Stomach (tissue), 9 donors: ENCODE data around the gene HACE1. TPM values are rescaled to one million over a fixed set of nuclear protein-coding genes. Genes with fewer than 3 reads are reported as not detected.

Source experiments
- DNase-seq, 2 donors: peaks; one replicate each; pipeline versions ENCODE4 v3.0.0 to v3.0.0-alpha.2; 2013 to 2019
- H3K27ac ChIP-seq, 5 donors: fragments of 200-600 bp in 4 of 5; sonication (generic) in 4 of 5; one replicate each; pipeline ENCODE4 v1.5.1; 2013 to 2019; ENCODE audit warnings: mild to moderate bottlenecking in 1 of 5, moderate library complexity in 1 of 5
- H3K27me3 ChIP-seq, 3 donors: fragments of 200-600 bp; sonication (generic); one replicate each; pipeline ENCODE4 v1.5.1; 2017 to 2019; ENCODE audit warnings: mixed run types in 1 of 3
- H3K36me3 ChIP-seq, 4 donors: fragments of 200-600 bp; sonication (generic); 1 replicate in 3 of 4; 2 replicates in 1 of 4; pipeline ENCODE4 v1.5.1; 2016 to 2019
- H3K4me1 ChIP-seq, 4 donors: fragments of 200-600 bp; sonication (generic); one replicate each; pipeline ENCODE4 v1.5.1; 2016 to 2019
- H3K4me3 ChIP-seq, 4 donors: fragments of 200-600 bp; sonication (generic) in 3 of 4; one replicate each; pipeline ENCODE4 v1.5.1; 2016 to 2019; ENCODE audit warnings: mild to moderate bottlenecking in 1 of 4
- H3K9me3 ChIP-seq, 4 donors: fragments of 200-600 bp; sonication (generic); one replicate each; pipeline ENCODE4 v1.5.1; 2016 to 2019
- CTCF ChIP-seq, 7 experiments: fragments of 450-650 bp in 4 of 7; fragments of 200-600 bp in 3 of 7; sonication (generic) in 3 of 7; IDR thresholded peaks; one replicate each; pipeline ENCODE4 v1.5.1; 2016 to 2019; ENCODE audit warnings: antibody characterized with exemption in 7 of 7, control low read depth in 2 of 7, mild to moderate bottlenecking in 1 of 7
- EP300 ChIP-seq: sonication (generic); formaldehyde crosslinking; IDR thresholded peaks from one replicate; pipeline ENCODE4 v1.6.1; 2017; ENCODE audit warnings: antibody characterized with exemption
- POLR2A ChIP-seq, 4 donors: fragments of 450-650 bp; IDR thresholded peaks; one replicate each; pipeline ENCODE4 v1.6.1; 2016; ENCODE audit warnings: antibody characterized with exemption in 4 of 4, control low read depth in 2 of 4, mild to moderate bottlenecking in 1 of 4, moderate library complexity in 1 of 4
- POLR2AphosphoS5 ChIP-seq, 3 donors: sonication (generic); formaldehyde crosslinking; IDR thresholded peaks; one replicate each; pipeline ENCODE4 v1.6.1; 2016; ENCODE audit warnings: antibody characterized with exemption in 3 of 3
- WGBS, 5 donors: extraction: QIAGEN DNeasy Blood & Tissue Kit in 3 of 5; methylation state at CpG; one replicate each; pipeline versions ENCODE4 v1.1.5 to v1.1.7; 2013 to 2018; 5-methylcytosine and 5-hydroxymethylcytosine counted together
- intact Hi-C: fragments of 100-400 bp; cut with DNase I; formaldehyde crosslinking; loops from one replicate; pipeline ENCODE4 v1.15.1; 2023; ENCODE audit warnings: low total_unique reads
- polyA plus RNA-seq, 3 donors: library from polyadenylated mRNA; stranded (reverse); fragments of 200-250 nt; gene quantifications; one replicate each; pipeline ENCODE4 v1.2.3, GENCODE V29; 2013
- total RNA-seq, 5 donors: library from RNA; depleted of rRNA; stranded (reverse); fragments of >200 nt; gene quantifications; one replicate each; pipeline versions ENCODE4 v1.1.0 to v1.2.3, GENCODE V29; 2014 to 2016
- donor health status: healthy with polysubstance abuse.
- donor health status: Bipolar disorder and iron deficiency.
- donor health status: healthy.

The HACE1 gene
- total and polyA plus RNA-seq, 8 donors, result 3.3 to 34.7 (median 9.3) TPM

DNA sequence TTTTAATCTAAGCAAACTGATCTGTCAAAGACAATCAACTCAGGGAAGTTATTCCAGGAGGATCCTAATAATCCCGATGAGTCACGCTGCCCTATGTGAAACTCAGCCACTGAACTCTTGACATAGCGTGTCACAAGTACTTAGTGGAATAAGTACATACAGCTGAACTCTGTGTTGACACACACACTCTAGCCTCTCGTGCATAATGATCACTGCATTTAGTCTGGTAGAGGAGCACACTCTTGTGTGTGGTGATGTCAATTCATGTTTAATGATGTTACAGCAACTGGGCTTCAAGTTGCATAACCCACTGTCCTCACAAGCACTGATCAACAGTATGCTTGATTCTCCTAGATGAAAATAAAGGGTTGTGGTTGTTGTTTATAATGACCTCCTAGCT, 148.3 kb downstream of the HACE1 start:
- WGBS, 5 donors, result 49 to 61% (median 59%) methylated on average over 4 of the region's 4 CpGs
- TF ChIP-seq POLR2AphosphoS5 (IDR thresholded peaks at IDR 0.05) (no peak), EP300 (no peak), POLR2A (IDR thresholded peaks at IDR 0.05) (no peak), CTCF (IDR thresholded peaks at IDR 0.05) (no peak)
- peak in 1 of 2 donors; percentile 23 for DNase-seq
- intact Hi-C loops, result no loop called here
- no peak overlapping the region for H3K4me3 ChIP-seq
- H3K9me3 ChIP-seq, result peaks cover 0 to 5% (median 0%) of the 10 kb centered on the region in 4 donors
- no peaks in the 10 kb centered on the region for H3K36me3 ChIP-seq
- H3K4me1 ChIP-seq, result no peaks in the 10 kb centered on the region
- no peaks in the 10 kb centered on the region for H3K27me3 ChIP-seq
- no peak overlapping the region for H3K27ac ChIP-seq

DNA sequence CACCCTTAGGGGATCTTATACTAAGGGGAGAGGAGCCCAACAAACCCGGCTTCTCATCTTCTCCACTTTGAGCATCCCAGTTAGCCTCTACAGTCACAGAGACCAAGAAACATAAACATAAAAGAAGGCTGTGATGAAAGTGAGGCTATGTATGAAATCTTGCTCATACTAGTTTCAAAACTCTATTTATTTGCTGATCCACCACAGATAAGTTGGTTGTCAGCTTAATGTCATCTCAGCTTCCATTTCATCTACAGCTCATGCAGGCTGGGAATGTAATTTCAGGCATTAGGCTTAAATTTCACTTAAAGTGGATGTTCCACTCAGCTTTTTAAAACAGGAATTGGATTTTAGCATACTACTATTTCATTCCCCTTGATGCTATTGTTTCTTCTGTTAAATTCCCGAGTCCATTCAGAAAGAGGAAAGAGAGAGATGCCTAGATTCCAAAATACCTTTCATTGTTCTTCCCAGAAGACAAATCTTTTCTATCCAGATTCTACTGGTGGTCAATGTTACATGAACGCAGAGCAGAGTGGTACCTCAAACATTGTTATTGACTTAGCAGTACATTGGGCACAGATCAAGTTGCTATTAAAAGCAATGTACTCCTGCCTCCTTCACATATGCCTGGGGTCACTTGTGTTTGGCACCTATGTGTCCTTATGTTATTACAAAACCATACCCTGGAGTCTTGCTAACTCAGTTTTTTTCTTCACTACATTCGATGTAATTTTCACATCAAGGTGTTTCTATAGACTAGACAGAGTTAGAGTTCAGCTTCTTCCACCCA, 149.0 kb downstream of the HACE1 start:
- Histone ChIP-seq H3K36me3 (no peaks in the 10 kb centered on the region), H3K27me3 (no peaks in the 10 kb centered on the region), H3K4me3 (no peak overlapping the region), H3K4me1 (no peaks in the 10 kb centered on the region), H3K27ac (no peak overlapping the region), H3K9me3 (peaks cover 0 to 5% (median 0%) of the 10 kb centered on the region in 4 donors)
- no peak for DNase-seq
- WGBS, 5 donors, result 75 to 80% (median 75%) methylated on average over 4 of the region's 4 CpGs
- intact Hi-C loops, result no loop called here
- TF ChIP-seq POLR2AphosphoS5 (IDR thresholded peaks at IDR 0.05) (no peak), CTCF (IDR thresholded peaks at IDR 0.05) (no peak)

GRCh38 chr6:104705916-104706442, 153.7 kb downstream of the HACE1 start:
- Histone ChIP-seq H3K36me3 (no peaks in the 10 kb centered on the region), H3K27me3 (no peaks in the 10 kb centered on the region), H3K27ac (peak overlapping the region in 2 of 5 donors; percentile 7 to 56), H3K9me3 (peaks cover 0 to 5% (median 0%) of the 10 kb centered on the region in 4 donors), H3K4me3 (no peak overlapping the region), H3K4me1 (peaks cover 0 to 6% (median 0%) of the 10 kb centered on the region in 4 donors)
- intact Hi-C loops, result no loop called here
- TF ChIP-seq POLR2A (IDR thresholded peaks at IDR 0.05) (no peak), EP300 (no peak), POLR2AphosphoS5 (IDR thresholded peaks at IDR 0.05) (no peak), CTCF (IDR thresholded peaks at IDR 0.05) (no peak)
- WGBS, 5 donors, result 68 to 76% (median 69%) methylated on average over 5 of the region's 5 CpGs
- no peak for DNase-seq

GRCh38 chr6:104705095-104705707, 154.5 kb downstream of the HACE1 start:
- TF ChIP-seq POLR2A (IDR thresholded peaks at IDR 0.05) (no peak), CTCF (IDR thresholded peaks at IDR 0.05) (no peak), EP300 (no peak), POLR2AphosphoS5 (IDR thresholded peaks at IDR 0.05) (peak in 2 of 3 donors; percentile 22 to 41)
- no peaks in the 10 kb centered on the region for H3K27me3 ChIP-seq
- H3K9me3 ChIP-seq, result peaks cover 0 to 5% (median 0%) of the 10 kb centered on the region in 4 donors
- 20 to 32% (median 25%) methylated on average over 8 of the region's 8 CpGs for WGBS, 5 donors
- peak in 1 of 2 donors; percentile 51 for DNase-seq
- no peaks in the 10 kb centered on the region for H3K36me3 ChIP-seq
- intact Hi-C loops, result no loop called here
- H3K4me1 ChIP-seq, result peaks cover 0 to 6% (median 0%) of the 10 kb centered on the region in 4 donors
- H3K27ac ChIP-seq, result peak overlapping the region in 3 of 5 donors; percentile 7 to 56 (median 14)
- H3K4me3 ChIP-seq, result no peak overlapping the region
